GM12873 (cell line): Measurements from ENCODE around the gene PDLIM5.

Source experiments
- TF ChIP-seq, protein P1 (sequence below): IDR thresholded peaks from 2 replicates; pipeline ENCODE4 v1.5.1; 2012; ENCODE audit warnings: low read depth, mild to moderate bottlenecking, moderate library complexity, low read length, control low read depth; ENCODE audit not compliant: insufficient read depth; ENCODE audit errors: missing control alignments

Gene PDLIM5

DNA sequence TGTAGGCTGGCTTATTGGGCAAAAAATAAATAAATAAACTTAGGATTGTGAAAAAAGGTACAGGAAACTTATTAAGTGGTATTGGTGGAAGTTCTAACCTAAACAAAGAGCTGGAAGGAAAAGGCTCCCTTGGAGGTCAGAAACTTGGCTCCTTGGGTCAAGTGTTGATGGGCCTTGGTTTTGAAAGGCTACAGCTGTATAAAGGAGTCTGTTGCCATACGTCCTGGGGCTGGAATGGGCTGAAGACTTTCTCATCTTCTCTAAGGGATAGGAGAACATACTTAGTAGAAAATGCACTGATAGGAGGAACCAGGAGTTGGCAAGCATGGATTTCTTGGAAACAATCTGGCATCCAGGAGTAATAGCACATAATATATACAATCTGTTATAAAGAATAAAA is 56.6 kb downstream of the PDLIM5 start:
- TF ChIP-seq, protein P1, sequence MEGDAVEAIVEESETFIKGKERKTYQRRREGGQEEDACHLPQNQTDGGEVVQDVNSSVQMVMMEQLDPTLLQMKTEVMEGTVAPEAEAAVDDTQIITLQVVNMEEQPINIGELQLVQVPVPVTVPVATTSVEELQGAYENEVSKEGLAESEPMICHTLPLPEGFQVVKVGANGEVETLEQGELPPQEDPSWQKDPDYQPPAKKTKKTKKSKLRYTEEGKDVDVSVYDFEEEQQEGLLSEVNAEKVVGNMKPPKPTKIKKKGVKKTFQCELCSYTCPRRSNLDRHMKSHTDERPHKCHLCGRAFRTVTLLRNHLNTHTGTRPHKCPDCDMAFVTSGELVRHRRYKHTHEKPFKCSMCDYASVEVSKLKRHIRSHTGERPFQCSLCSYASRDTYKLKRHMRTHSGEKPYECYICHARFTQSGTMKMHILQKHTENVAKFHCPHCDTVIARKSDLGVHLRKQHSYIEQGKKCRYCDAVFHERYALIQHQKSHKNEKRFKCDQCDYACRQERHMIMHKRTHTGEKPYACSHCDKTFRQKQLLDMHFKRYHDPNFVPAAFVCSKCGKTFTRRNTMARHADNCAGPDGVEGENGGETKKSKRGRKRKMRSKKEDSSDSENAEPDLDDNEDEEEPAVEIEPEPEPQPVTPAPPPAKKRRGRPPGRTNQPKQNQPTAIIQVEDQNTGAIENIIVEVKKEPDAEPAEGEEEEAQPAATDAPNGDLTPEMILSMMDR: no peak

DNA sequence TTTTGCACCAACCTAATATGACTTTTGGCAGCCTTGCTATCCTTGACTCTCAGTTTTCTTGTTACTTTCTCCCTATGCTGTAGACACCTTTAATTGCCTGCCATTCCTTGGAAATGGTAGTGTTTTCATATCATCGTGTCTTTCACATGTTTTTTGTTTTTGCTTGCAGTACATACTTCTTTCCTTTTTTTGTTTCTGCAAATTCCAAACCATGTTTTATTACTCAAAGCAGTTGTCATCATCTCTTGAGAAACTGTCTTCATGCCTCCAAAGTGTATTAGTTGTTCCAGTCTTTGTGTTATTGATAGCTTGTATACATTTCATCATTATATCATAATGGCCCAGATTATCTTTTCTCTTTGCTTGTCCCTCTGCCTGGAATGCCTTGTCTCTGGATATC is 57.1 kb downstream of the PDLIM5 start:
- TF ChIP-seq, protein P1: no peak

DNA sequence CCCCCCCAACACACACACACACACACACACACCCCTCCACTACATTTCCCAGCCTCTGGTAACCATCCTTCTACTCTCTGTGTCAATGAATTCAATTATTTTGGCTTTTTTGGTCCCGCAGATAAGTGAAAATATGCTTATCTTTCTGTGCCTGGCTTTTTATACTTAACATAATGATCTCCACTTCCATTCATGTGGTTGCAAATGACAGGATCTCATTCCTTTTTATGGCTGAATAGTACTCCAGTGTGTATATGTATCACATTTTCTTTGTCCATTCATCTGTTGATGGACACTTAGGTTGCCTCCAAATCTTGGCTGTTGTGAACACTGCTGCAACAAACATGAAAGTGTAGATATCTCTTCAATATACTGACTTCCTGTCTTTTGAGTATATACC is 59.8 kb downstream of the PDLIM5 start:
- TF ChIP-seq, protein P1: no peak

DNA sequence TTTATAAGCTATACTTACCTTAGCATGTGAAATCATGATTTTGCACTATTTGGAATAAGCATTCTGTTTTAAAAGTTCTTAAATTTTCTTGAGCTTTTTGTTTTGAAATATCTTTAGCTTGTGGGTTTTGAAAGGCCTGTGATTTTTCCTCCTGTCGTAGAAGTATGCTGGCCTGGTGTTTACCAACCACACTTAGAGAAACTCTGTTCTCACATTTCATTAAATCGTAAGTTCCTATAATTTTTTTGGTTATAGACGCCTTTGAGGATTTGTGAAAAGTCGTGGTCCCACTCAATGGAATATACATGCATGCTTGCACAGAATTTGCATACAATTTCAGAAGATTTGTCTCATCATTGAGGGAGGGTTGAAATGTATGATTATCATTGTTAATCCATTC is 63.6 kb downstream of the PDLIM5 start:
- TF ChIP-seq, protein P1: no peak

DNA sequence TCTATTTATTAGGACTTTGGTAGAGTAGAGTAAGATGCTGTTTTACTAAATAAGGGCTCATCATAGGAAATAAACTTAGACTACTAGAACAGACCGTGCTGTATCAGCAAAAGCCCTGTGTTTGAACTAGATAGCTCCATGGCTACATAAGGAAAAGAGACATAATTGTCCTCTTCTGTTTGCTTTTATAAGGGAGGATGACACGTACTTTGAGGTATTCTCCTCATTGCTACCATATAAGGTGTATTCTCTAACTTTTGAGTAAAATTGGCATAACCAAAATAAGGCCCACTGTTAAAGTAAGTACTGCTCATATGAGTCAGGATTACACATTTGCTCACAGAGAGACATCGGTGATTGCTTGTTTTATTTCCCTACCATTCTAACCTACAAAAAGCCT is 64.3 kb downstream of the PDLIM5 start:
- TF ChIP-seq, protein P1: no peak

DNA sequence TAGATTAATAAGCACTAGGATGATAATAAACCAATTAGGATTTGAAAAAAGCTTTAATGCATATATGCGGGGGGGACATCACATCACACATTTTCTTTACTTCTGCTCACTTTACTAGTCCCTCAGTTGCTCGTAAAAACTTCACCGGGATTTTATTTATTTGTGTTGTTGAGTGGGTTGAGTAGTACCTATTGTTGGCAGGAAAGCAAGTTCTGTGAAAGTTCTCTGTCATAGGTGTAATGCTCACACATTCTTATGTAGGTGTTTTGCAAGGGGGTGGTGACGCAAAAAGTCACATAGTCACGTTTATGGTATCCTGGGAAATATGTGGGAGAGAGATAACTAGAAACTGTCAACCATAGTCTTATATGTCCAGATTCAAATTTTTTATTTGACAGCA is 65.3 kb downstream of the PDLIM5 start:
- TF ChIP-seq, protein P1: no peak

DNA sequence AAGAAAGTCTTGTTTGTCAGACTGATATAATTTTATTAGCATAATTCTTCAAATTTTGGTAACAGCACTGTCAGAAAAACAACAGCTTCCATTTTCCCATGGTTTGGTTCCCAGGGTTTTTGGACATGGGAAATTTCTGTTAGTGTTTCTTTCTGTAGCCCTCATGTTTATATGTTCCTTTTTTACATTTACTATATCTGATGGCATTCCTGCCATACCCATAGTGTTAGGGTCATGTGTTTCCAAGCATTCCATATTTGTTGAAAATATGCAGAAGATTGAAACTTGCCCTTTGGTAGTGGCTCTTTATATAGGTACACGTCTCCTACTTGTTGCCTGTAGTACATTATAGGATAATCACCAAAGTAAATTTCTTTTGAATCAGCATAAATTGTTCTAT is 65.8 kb downstream of the PDLIM5 start:
- TF ChIP-seq, protein P1: no peak
